GM12872 (cell line): Measurements from ENCODE around the gene HCST.

Source experiments
- TF ChIP-seq, protein P1 (sequence below): IDR thresholded peaks from 3 replicates; pipeline ENCODE4 v1.5.1; 2011; ENCODE audit warnings: low read depth, mild to moderate bottlenecking, low read length, moderate library complexity; ENCODE audit not compliant: insufficient read depth

The HCST gene

DNA sequence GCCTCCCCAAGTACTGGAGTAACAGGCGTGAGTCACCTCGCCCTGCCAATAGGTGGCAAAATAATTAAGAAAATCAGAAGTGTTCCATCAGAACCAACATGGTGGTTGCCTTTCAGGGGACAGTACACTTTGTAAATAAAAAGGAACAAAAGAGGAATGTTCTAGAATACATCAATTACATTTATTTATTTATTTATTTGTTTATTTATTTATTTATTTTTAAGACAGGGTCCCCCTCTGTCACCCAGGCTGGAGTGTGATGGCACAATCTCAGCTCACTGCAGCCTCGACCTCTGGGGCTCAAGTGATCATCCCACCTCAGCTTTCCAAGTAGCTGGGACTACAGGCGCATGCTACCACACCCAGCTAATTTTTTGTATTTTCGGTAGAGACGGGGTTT, 18.7 kb downstream of the HCST start:
- TF ChIP-seq, protein P1, sequence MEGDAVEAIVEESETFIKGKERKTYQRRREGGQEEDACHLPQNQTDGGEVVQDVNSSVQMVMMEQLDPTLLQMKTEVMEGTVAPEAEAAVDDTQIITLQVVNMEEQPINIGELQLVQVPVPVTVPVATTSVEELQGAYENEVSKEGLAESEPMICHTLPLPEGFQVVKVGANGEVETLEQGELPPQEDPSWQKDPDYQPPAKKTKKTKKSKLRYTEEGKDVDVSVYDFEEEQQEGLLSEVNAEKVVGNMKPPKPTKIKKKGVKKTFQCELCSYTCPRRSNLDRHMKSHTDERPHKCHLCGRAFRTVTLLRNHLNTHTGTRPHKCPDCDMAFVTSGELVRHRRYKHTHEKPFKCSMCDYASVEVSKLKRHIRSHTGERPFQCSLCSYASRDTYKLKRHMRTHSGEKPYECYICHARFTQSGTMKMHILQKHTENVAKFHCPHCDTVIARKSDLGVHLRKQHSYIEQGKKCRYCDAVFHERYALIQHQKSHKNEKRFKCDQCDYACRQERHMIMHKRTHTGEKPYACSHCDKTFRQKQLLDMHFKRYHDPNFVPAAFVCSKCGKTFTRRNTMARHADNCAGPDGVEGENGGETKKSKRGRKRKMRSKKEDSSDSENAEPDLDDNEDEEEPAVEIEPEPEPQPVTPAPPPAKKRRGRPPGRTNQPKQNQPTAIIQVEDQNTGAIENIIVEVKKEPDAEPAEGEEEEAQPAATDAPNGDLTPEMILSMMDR = no peak

DNA sequence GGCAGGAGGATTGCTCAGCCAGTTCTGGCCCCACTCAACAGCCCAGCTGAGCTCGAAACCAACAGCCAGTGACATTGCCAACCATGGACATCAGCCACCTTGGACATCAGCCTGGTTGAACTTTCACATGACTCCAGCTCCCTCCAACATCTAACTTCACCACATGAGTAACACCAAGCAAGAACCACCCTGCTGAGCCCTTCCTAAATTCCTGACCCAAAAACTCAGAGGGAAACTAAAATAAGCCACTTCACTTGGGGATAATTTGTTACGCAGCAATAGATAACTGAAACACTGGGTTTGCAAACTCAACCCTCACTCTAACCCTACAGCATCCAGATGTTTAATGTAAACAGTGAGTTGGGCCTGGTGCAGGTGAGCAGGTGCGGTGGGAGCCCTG, 23.2 kb downstream of the HCST start:
- TF ChIP-seq, protein P1 = no peak

DNA sequence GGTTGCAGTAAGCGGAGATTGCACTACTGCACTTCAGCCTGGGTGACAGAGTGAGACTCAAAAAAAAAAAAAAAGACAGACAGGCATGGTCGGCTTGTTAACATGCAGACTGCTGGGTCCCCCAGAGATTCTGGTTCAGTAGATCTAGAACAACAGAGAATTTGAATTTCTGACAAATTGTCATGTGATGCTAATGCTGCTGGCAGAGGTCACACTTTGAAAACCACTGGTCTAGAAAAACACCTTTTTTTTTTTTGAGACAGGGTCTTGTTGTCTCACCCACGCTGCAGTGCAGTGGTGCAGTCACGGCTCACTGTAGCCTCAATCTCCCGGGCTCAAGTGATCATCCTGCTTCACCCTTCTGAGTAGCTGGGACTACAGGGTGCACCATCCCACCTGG, 26.2 kb downstream of the HCST start:
- TF ChIP-seq, protein P1 = no peak

DNA sequence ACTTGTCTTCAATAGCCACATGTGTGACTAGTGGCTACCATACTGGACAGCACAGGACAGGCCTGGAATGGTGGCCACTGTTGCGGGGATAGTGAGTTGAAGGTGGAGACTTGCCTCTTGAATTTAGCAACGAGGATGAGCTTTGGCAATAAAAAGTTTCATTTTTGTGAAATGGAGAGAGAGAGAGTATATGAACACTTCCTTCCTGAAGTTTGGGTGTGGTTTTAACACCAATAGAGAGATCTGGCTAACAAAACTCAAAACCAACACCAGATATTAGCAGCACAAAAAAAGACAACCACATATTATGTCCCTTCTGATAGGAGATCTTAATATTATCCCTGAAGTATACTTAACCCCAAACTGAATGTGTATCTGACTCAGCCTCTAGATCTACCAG, 27.5 kb downstream of the HCST start:
- TF ChIP-seq, protein P1 = no peak

DNA sequence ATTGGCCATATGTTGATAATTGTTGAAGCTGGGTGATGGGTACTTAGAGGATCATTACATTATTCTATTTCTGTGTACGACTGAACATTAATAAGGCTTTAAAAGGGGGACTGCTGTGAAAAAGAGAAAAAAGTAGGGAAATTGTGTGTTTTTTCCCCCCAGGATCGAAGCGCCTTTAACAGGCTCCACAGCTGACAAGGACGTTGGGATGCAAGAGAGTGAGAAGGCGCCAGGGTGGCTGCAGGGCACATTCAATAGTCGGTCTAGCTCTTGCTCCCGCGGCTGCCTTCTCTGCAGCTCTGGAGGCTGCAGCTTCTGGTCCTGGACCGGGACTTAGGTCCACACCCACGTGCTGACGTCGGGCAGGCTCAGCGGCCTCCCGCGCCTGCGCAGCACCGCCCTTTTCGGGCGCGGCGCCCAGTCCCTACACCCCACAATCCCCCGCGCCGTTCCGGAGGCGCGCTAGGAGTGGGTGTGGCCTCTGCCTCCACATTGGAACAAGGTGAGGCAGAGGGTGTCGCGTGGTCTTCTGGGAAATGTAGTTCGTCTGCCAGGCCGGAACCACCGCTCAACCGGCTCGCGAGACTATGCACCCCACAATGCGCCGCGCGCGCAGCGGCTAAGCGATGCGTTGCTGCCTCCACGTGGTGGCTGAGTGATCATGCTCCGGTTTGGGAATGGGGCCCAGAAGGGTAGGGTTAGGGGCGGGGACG, 29.0 kb downstream of the HCST start:
- TF ChIP-seq, protein P1 = peak; percentile 96

DNA sequence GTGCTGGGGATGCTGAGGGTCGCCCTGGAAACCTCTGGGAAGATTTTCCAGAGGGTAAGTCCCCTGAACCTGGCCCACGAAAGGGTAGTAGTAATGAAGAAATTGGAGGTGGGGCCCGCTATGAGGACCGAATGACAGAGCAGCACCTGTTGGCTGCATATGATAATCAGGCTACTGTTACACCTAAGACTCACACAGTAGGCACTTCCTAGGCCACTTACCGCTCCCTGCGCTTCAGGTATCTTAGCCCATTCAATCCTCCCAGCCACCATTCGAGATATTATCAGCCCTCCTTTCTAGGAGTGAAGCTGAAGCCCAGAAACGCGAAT, 29.5 kb downstream of the HCST start:
- TF ChIP-seq, protein P1 = no peak

DNA sequence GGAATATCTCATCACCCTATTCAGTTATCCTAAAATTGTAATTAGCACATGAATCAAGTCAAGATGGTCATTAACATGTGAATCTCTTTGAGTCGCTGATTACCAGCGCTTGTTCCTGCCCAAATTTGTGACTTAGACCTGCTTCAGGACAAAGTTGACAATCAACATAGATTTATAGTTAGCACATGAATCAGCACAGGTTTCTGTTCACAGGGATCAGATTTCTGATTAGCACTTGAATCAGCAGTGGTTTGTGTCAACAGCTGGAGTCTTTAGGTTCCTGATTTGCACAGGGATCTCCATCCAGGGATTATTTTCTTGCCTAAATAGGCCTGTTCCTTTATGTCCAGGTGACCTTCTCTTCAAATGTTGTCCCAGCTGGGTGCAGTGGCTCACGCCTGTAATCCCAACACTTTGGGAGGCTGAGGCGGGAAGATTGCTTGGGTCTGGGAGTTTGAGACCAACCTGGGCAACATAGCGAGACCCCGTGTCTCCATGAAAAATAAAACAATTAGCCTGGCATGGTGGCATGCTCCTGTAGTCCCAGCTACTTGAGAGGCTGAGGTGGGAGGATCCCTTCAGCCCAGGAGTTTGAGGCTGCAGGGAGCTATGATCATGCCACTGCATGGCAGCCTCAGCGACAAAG, 30.1 kb downstream of the HCST start:
- TF ChIP-seq, protein P1 = no peak
